ENCODE measurements around the gene SORBS1.

The SORBS1 gene

DNA sequence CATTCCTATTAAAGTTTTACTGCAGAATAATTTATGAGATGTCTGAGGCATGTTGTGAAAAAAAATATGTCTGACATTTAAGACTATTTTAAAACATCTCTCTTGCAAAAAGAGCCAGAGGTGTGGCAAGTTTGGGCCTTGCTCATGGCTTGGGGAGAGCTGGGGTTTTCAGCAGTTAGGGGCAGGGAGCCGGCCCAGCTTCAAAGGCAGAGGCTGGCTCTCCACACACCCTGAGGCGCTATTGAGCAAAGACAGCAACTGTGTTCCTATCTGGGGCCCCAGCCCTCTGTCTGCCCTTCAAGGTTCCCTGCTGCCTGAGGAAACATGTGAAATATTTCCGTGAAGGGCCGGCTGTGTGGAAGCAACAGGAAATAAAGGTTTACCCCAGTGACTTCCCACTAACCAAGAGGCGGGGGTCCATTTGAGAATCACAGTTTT is 94.0 kb downstream of the SORBS1 start:
- no peak; the same call in 2 of the 3 replicates for ATAC-seq
- TF ChIP-seq, protein P1, sequence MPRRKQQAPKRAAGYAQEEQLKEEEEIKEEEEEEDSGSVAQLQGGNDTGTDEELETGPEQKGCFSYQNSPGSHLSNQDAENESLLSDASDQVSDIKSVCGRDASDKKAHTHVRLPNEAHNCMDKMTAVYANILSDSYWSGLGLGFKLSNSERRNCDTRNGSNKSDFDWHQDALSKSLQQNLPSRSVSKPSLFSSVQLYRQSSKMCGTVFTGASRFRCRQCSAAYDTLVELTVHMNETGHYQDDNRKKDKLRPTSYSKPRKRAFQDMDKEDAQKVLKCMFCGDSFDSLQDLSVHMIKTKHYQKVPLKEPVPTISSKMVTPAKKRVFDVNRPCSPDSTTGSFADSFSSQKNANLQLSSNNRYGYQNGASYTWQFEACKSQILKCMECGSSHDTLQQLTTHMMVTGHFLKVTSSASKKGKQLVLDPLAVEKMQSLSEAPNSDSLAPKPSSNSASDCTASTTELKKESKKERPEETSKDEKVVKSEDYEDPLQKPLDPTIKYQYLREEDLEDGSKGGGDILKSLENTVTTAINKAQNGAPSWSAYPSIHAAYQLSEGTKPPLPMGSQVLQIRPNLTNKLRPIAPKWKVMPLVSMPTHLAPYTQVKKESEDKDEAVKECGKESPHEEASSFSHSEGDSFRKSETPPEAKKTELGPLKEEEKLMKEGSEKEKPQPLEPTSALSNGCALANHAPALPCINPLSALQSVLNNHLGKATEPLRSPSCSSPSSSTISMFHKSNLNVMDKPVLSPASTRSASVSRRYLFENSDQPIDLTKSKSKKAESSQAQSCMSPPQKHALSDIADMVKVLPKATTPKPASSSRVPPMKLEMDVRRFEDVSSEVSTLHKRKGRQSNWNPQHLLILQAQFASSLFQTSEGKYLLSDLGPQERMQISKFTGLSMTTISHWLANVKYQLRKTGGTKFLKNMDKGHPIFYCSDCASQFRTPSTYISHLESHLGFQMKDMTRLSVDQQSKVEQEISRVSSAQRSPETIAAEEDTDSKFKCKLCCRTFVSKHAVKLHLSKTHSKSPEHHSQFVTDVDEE (CRISPR knock-in tag; IDR thresholded peaks at IDR 0.05), result no peak
- TF ChIP-seq SNAI2 (CRISPR knock-in tag; IDR thresholded peaks at IDR 0.05) (no peak), ISL1 (CRISPR knock-in tag; IDR thresholded peaks at IDR 0.05) (no peak), ZFP30 (CRISPR knock-in tag; IDR thresholded peaks at IDR 0.05) (no peak), RARB (CRISPR knock-in tag; IDR thresholded peaks at IDR 0.05) (no peak), CSDC2 (CRISPR knock-in tag; IDR thresholded peaks at IDR 0.05) (no peak), TCF4 (CRISPR knock-in tag; IDR thresholded peaks at IDR 0.05; ENCODE audit: borderline replicate concordance) (no peak), ZNF8 (CRISPR knock-in tag; IDR thresholded peaks at IDR 0.05) (no peak), OSR1 (CRISPR knock-in tag; IDR thresholded peaks at IDR 0.05) (no peak), ZNF70 (CRISPR knock-in tag; IDR thresholded peaks at IDR 0.05) (no peak), ZNF565 (CRISPR knock-in tag; conservative IDR thresholded peaks at IDR 0.05; ENCODE audit: low read depth) (no peak), TOX (CRISPR knock-in tag; IDR thresholded peaks at IDR 0.05; ENCODE audit: borderline replicate concordance) (no peak), ZC3H10 (CRISPR knock-in tag; IDR thresholded peaks at IDR 0.05) (no peak), ARNTL (CRISPR knock-in tag; IDR thresholded peaks at IDR 0.05; ENCODE audit: borderline replicate concordance, low read depth) (no peak)
- TF ChIP-seq, protein P2, sequence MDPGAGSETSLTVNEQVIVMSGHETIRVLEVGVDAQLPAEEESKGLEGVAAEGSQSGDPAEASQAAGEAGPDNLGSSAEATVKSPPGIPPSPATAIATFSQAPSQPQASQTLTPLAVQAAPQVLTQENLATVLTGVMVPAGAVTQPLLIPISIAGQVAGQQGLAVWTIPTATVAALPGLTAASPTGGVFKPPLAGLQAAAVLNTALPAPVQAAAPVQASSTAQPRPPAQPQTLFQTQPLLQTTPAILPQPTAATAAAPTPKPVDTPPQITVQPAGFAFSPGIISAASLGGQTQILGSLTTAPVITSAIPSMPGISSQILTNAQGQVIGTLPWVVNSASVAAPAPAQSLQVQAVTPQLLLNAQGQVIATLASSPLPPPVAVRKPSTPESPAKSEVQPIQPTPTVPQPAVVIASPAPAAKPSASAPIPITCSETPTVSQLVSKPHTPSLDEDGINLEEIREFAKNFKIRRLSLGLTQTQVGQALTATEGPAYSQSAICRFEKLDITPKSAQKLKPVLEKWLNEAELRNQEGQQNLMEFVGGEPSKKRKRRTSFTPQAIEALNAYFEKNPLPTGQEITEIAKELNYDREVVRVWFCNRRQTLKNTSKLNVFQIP (CRISPR knock-in tag; IDR thresholded peaks at IDR 0.05; ENCODE audit: borderline replicate concordance, low read depth), result no peak
- TF ChIP-seq, protein P3, sequence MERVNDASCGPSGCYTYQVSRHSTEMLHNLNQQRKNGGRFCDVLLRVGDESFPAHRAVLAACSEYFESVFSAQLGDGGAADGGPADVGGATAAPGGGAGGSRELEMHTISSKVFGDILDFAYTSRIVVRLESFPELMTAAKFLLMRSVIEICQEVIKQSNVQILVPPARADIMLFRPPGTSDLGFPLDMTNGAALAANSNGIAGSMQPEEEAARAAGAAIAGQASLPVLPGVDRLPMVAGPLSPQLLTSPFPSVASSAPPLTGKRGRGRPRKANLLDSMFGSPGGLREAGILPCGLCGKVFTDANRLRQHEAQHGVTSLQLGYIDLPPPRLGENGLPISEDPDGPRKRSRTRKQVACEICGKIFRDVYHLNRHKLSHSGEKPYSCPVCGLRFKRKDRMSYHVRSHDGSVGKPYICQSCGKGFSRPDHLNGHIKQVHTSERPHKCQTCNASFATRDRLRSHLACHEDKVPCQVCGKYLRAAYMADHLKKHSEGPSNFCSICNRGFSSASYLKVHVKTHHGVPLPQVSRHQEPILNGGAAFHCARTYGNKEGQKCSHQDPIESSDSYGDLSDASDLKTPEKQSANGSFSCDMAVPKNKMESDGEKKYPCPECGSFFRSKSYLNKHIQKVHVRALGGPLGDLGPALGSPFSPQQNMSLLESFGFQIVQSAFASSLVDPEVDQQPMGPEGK (CRISPR knock-in tag; IDR thresholded peaks at IDR 0.05; ENCODE audit: borderline replicate concordance), result no peak
- TF ChIP-seq, protein P4, sequence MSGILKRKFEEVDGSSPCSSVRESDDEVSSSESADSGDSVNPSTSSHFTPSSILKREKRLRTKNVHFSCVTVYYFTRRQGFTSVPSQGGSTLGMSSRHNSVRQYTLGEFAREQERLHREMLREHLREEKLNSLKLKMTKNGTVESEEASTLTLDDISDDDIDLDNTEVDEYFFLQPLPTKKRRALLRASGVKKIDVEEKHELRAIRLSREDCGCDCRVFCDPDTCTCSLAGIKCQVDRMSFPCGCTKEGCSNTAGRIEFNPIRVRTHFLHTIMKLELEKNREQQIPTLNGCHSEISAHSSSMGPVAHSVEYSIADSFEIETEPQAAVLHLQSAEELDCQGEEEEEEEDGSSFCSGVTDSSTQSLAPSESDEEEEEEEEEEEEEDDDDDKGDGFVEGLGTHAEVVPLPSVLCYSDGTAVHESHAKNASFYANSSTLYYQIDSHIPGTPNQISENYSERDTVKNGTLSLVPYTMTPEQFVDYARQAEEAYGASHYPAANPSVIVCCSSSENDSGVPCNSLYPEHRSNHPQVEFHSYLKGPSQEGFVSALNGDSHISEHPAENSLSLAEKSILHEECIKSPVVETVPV (CRISPR knock-in tag; IDR thresholded peaks at IDR 0.05), result no peak

DNA sequence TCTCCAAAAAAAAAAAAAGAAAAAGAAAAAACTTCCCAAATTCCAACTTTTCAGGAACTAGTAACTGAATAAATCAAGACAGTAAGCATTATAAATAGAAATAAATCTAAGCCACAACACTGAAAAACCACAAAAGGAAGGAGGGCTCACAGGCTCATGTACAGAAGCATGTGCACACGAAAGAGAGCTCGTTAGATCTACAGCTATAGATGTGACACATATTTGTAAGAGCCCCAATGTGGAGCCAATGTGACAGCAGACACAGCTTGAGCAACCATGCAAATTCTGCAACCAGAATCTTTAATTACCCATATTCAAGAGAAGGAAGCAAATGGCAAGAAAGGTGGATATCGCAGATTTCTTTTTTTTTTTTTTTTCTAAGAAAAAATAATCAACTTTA is 94.7 kb downstream of the SORBS1 start:
- no peak for TF ChIP-seq ESRRG (CRISPR knock-in tag; IDR thresholded peaks at IDR 0.05)
- no peak for TF ChIP-seq ZNF8 (CRISPR knock-in tag; IDR thresholded peaks at IDR 0.05)
- TF ChIP-seq ZFP30 (CRISPR knock-in tag; IDR thresholded peaks at IDR 0.05), result no peak
- TF ChIP-seq CSDC2 (CRISPR knock-in tag; IDR thresholded peaks at IDR 0.05), result no peak
- TF ChIP-seq, protein P2 (CRISPR knock-in tag; IDR thresholded peaks at IDR 0.05; ENCODE audit: borderline replicate concordance, low read depth), result no peak
- no peak for TF ChIP-seq BACH2 (CRISPR knock-in tag; IDR thresholded peaks at IDR 0.05; ENCODE audit: borderline replicate concordance)
- TF ChIP-seq, protein P1 (CRISPR knock-in tag; IDR thresholded peaks at IDR 0.05), result no peak
- TF ChIP-seq ISL1 (CRISPR knock-in tag; IDR thresholded peaks at IDR 0.05), result no peak
- TF ChIP-seq ZFP3 (CRISPR knock-in tag; IDR thresholded peaks at IDR 0.05), result no peak
- TF ChIP-seq OSR1 (CRISPR knock-in tag; IDR thresholded peaks at IDR 0.05), result no peak
- no peak for TF ChIP-seq TOX (CRISPR knock-in tag; IDR thresholded peaks at IDR 0.05; ENCODE audit: borderline replicate concordance)
- no peak for ATAC-seq

All from SK-N-SH treated with all-trans-retinoic acid at 6 μM for 48 hours (cell line).